Left lung (tissue), 10 donors: Measurements from ENCODE around the gene PLK5. TPM values are rescaled to one million over a fixed set of nuclear protein-coding genes. Genes with fewer than 3 reads are reported as not detected.
A peak's percentile ranks its signal among the peaks of the same experiment; 100 is the strongest.

Experiments used
- ATAC-seq: fragments of 200-7000 bp; cut with Tn5 transposase; one replicate; pipeline ENCODE4 v1.9.1; 2020; ENCODE audit warnings: moderate library complexity
- DNase-seq, 4 donors: peaks; one replicate each; pipeline ENCODE4 v3.0.0-alpha.2; 2013 to 2020
- H3K27ac ChIP-seq, 2 donors: fragments of 200-600 bp; sonication (generic) in 1 of 2; one replicate each; pipeline versions ENCODE4 v1.5.0 to v1.8.0; 2020 to 2021
- H3K27me3 ChIP-seq, 2 donors: fragments of 200-600 bp; sonication (generic) in 1 of 2; one replicate each; pipeline versions ENCODE4 v1.5.0 to v1.8.0; 2020 to 2021
- H3K36me3 ChIP-seq, 2 donors: fragments of 200-600 bp; sonication (generic) in 1 of 2; one replicate each; pipeline versions ENCODE4 v1.5.0 to v1.8.0; 2020 to 2021
- H3K4me1 ChIP-seq, 2 donors: fragments of 200-600 bp; one replicate each; pipeline ENCODE4 v1.8.0; 2021
- H3K4me3 ChIP-seq, 2 donors: fragments of 200-600 bp; sonication (generic) in 1 of 2; one replicate each; pipeline versions ENCODE4 v1.5.0 to v1.8.0; 2020 to 2021; ENCODE audit warnings: mild to moderate bottlenecking in 1 of 2
- H3K9me3 ChIP-seq, 2 donors: fragments of 200-600 bp; sonication (generic) in 1 of 2; one replicate each; pipeline versions ENCODE4 v1.5.0 to v1.8.0; 2020 to 2021
- CTCF ChIP-seq, 2 donors: fragments of 200-600 bp; sonication (generic) in 1 of 2; IDR thresholded peaks; one replicate each; pipeline versions ENCODE4 v1.5.0 to v1.8.0; 2021; ENCODE audit warnings: antibody characterized with exemption in 2 of 2
- intact Hi-C, 2 donors: fragments of 100-400 bp; cut with DNase I; formaldehyde crosslinking; loops; one replicate each; pipeline versions ENCODE4 v1.11.2 to v1.14.2; 2022
- polyA plus RNA-seq, 6 donors: library from polyadenylated mRNA; unstranded; fragments of 120-200 nt; gene quantifications; one replicate each; pipeline ENCODE4 v1.2.1, GENCODE V29; 2013; ENCODE audit not compliant: insufficient read length in 6 of 6
- total RNA-seq, 2 donors: library from RNA; stranded (reverse); fragmentation: NEBNext Ultra II Directional; extraction: Animal tissue kit (Norgen Biotek cat#: 25700); gene quantifications; one replicate each; pipeline ENCODE4 v1.2.1, GENCODE V29; 2021
- donor health status: DM: no; HTN: yes; CAD: no.
- donor health status: DM: no; HTN: no; CAD: no.

The PLK5 gene
- total and polyA plus RNA-seq, 8 donors: 0.09 to 0.32 (median 0.18) TPM; not detected in 2

- Histone ChIP-seq H3K4me1 (peaks cover 0 to 6% of the 10 kb centered on the region in 2 donors), H3K9me3 (no peaks in the 10 kb centered on the region), H3K36me3 (no peaks in the 10 kb centered on the region), H3K27ac (no peak overlapping the region), H3K4me3 (no peak overlapping the region), H3K27me3 (peaks cover 29 to 94% of the 10 kb centered on the region in 2 donors)
- intact Hi-C loops: no loop called here
- ATAC-seq (no peak), DNase-seq (no peak)
- no peak for TF ChIP-seq CTCF (IDR thresholded peaks at IDR 0.05)
Measured at GRCh38 chr19:1522838-1523237, 1.0 kb upstream of the PLK5 start.

DNA sequence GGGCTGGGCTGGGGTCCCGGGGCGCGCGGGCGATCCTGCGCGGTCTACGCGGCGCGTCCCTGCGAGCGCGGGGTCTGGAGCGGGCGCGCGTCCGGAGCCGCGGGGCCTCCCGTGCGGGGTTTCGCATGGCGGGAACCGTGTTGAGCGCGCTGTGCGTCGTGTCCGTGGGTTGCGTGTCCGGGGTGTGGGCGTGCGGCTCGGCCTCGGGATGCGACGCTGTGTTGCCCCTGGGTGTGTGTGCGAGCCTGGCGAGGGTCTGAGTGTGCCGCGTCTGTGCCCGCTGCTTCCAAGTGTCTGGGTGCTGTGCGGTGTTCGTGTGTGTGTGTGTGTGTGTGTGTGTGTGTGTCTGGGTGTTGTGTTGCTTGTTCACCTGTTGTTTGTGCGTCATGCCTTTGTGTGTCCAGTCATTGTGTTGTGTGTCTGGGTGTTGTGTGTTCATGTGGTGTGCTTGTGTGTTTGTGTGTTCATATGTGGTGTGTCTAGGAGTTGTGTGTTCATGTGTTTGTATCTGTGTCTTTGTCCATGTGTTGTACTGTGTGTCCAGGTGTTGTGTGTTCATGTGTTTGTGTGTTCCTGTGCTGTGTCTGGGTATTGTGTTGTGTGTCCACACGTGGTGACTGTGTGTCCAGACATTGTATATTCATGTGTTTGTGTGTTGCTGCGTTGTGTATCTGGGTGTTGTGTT lies 552 bp downstream of the PLK5 start:
- H3K27me3 ChIP-seq: peaks cover 33 to 95% of the 10 kb centered on the region in 2 donors
- H3K36me3 ChIP-seq: no peaks in the 10 kb centered on the region
- H3K27ac ChIP-seq: no peak overlapping the region
- intact Hi-C loops: no loop called here
- no peaks in the 10 kb centered on the region for H3K9me3 ChIP-seq
- H3K4me3 ChIP-seq: no peak overlapping the region
- DNase-seq (no peak), ATAC-seq (no peak)
- no peak for TF ChIP-seq CTCF (IDR thresholded peaks at IDR 0.05)
- H3K4me1 ChIP-seq: peaks cover 0 to 6% of the 10 kb centered on the region in 2 donors

GRCh38 chr19:1524972-1525325 lies 1.1 kb downstream of the PLK5 start:
- Histone ChIP-seq H3K4me3 (no peak overlapping the region), H3K27ac (no peak overlapping the region), H3K27me3 (peaks cover 33 to 96% of the 10 kb centered on the region in 2 donors), H3K36me3 (no peaks in the 10 kb centered on the region), H3K9me3 (no peaks in the 10 kb centered on the region), H3K4me1 (peaks cover 0 to 6% of the 10 kb centered on the region in 2 donors)
- intact Hi-C loops: no loop called here
- no peak for TF ChIP-seq CTCF (IDR thresholded peaks at IDR 0.05)
- DNase-seq: no peak
- no peak for ATAC-seq

DNA sequence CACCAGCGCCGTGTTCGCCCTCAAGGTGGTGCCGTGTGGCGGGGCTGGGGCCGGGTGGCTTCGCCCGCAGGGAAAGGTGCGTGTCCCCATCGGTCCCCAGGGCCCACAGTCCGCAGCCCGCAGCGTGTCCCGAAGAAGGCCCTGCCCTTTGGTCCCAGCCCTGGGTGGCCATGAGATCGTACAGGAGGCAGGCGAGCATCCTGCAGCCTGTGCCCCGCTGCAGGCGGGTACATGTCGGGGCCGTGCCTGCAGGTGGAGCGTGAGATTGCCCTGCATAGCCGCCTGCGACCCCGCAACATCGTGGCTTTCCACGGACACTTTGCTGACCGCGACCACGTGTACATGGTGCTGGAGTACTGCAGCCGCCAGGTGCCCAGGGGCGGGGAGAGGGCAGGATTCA lies 1.5 kb downstream of the PLK5 start:
- intact Hi-C loops: no loop called here
- Histone ChIP-seq H3K9me3 (no peaks in the 10 kb centered on the region), H3K36me3 (no peaks in the 10 kb centered on the region), H3K4me3 (no peak overlapping the region), H3K27me3 (peaks cover 33 to 96% of the 10 kb centered on the region in 2 donors), H3K4me1 (peaks cover 0 to 6% of the 10 kb centered on the region in 2 donors), H3K27ac (no peak overlapping the region)
- ATAC-seq (no peak), DNase-seq (peak in 1 of 4 donors; percentile 80)
- no peak for TF ChIP-seq CTCF (IDR thresholded peaks at IDR 0.05)

GRCh38 chr19:1526066-1526778 lies 2.3 kb downstream of the PLK5 start:
- intact Hi-C loops: no loop called here
- H3K36me3 ChIP-seq: no peaks in the 10 kb centered on the region
- H3K4me3 ChIP-seq: no peak overlapping the region
- no peaks in the 10 kb centered on the region for H3K9me3 ChIP-seq
- peak in 1 of 4 donors; percentile 72 for DNase-seq
- ATAC-seq: no peak
- TF ChIP-seq CTCF (IDR thresholded peaks at IDR 0.05): no peak
- H3K27me3 ChIP-seq: peaks cover 33 to 97% of the 10 kb centered on the region in 2 donors
- H3K27ac ChIP-seq: no peak overlapping the region
- H3K4me1 ChIP-seq: peaks cover 0 to 6% of the 10 kb centered on the region in 2 donors
